GM12878 (cell line): ENCODE data around the gene KMT2B. TPM values are rescaled to one million over a fixed set of nuclear protein-coding genes. Genes with fewer than 3 reads are reported as not detected.

Experiments
- ATAC-seq: fragments of 200-7000 bp; cut with Tn5 transposase; 3 replicates; pipeline ENCODE4 v1.9.1; 2020; ENCODE audit warnings: mild to moderate bottlenecking, moderate library complexity
- BruUV-seq: library from RNA; stranded (reverse); fragments of 400-500 nt; replicated peaks from 2 replicates; lab custom pipeline; 2021; lab: Mats Ljungman, UMichigan
- CTCF ChIA-PET: fragments of 300-600 bp; sonication (Branson Sonifier 250); formaldehyde crosslinking; extraction: SDS; loops from one replicate; lab custom pipeline; 2021; ENCODE audit warnings: inconsistent platforms; lab: Yijun Ruan, JAX
- POLR2A ChIA-PET: fragments of 350-600 bp; formaldehyde crosslinking; extraction: SDS; loops from one replicate; lab custom pipeline; 2021; ENCODE audit warnings: inconsistent platforms; lab: Charles Lee
- RAD21 ChIA-PET: fragments of 300-600 bp; sonication (Branson Sonifier 250); formaldehyde crosslinking; loops from one replicate; lab custom pipeline; 2023; ENCODE audit warnings: antibody characterized with exemption; ENCODE audit not compliant: unreplicated experiment; lab: Charles Lee
- SMC1A ChIA-PET: fragments of 300-600 bp; sonication (Branson Sonifier 250); formaldehyde crosslinking; loops from one replicate; lab custom pipeline; 2023; ENCODE audit not compliant: unreplicated experiment, uncharacterized antibody; lab: Charles Lee
- DNase-seq: peaks from one replicate; pipeline ENCODE4 v3.0.0-alpha.2; 2011; ENCODE audit warnings: low read depth, low spot score
- FAIRE-seq: peaks from 3 replicates; lab custom pipeline; 2011; peaks lifted over from hg19 to GRCh38; lab: Jason Lieb, UNC
- H2AFZ ChIP-seq: 2 replicates; pipeline ENCODE4 v1.6.0; 2011; ENCODE audit warnings: low read depth, low read length, control low read depth; ENCODE audit not compliant: control insufficient read depth
- H3K27ac ChIP-seq: 2 replicates; pipeline ENCODE4 v1.5.1; 2011; ENCODE audit warnings: control low read depth; ENCODE audit not compliant: control insufficient read depth, insufficient read depth
- H3K27me3 ChIP-seq, 2 experiments: replicated peaks in 1 of 2; 2 replicates each; pipeline versions ENCODE4 v1.6.0 to v1.6.1; 2011; ENCODE audit warnings: low read length in 1 of 2; ENCODE audit not compliant: control insufficient read depth in 2 of 2, insufficient read depth in 2 of 2
- H3K36me3 ChIP-seq, 2 experiments: 2 replicates each; pipeline ENCODE4 v1.5.1; 2011; ENCODE audit warnings: low read length in 1 of 2; ENCODE audit not compliant: control insufficient read depth in 2 of 2, insufficient read depth in 2 of 2
- H3K4me1 ChIP-seq: 2 replicates; pipeline ENCODE4 v1.6.1; 2011; ENCODE audit warnings: mild to moderate bottlenecking, low read length, moderate library complexity, mixed read lengths; ENCODE audit not compliant: control insufficient read depth, insufficient read depth
- H3K4me2 ChIP-seq: 2 replicates; pipeline ENCODE4 v1.6.0; 2011; ENCODE audit warnings: control low read depth; ENCODE audit not compliant: control insufficient read depth, insufficient read depth
- H3K4me3 ChIP-seq: fragments of 200-600 bp; sonication (generic); 2 replicates; pipeline ENCODE4 v1.5.1; 2016
- H3K79me2 ChIP-seq: 2 replicates; pipeline ENCODE4 v1.6.0; 2011; ENCODE audit warnings: low read length; ENCODE audit not compliant: control insufficient read depth, insufficient read depth
- H3K9ac ChIP-seq: 2 replicates; pipeline ENCODE4 v1.8.0; 2011; ENCODE audit warnings: low read length, control low read depth, mixed read lengths; ENCODE audit not compliant: control insufficient read depth, insufficient read depth
- H3K9me3 ChIP-seq: replicated peaks from 3 replicates; pipeline ENCODE4 v1.5.1; 2011; ENCODE audit warnings: mild to moderate bottlenecking, low read length; ENCODE audit not compliant: control insufficient read depth, insufficient read depth
- H4K20me1 ChIP-seq: 2 replicates; pipeline ENCODE4 v1.6.0; 2011; ENCODE audit not compliant: control insufficient read depth, insufficient read depth
- BCL3 ChIP-seq: IDR thresholded peaks from 2 replicates; pipeline ENCODE4 v1.6.1; 2011; ENCODE audit warnings: borderline replicate concordance, low read depth, mild to moderate bottlenecking, moderate library complexity, low read length; ENCODE audit not compliant: insufficient read depth, poor library complexity, severe bottlenecking
- CREM ChIP-seq: IDR thresholded peaks from 2 replicates; pipeline ENCODE4 v1.6.1; 2014; ENCODE audit warnings: antibody characterized with exemption, low read depth
- ETV6 ChIP-seq, 2 experiments: fragments of 450-650 bp in 1 of 2; IDR thresholded peaks in 1 of 2; conservative IDR thresholded peaks in 1 of 2; 2 replicates each; pipeline ENCODE4 v1.6.1; 2014; ENCODE audit warnings: antibody characterized with exemption in 1 of 2, borderline replicate concordance in 1 of 2, low read depth in 1 of 2, mild to moderate bottlenecking in 1 of 2, moderate library complexity in 1 of 2
- FOXM1 ChIP-seq: IDR thresholded peaks from 2 replicates; pipeline ENCODE4 v1.6.1; 2012; ENCODE audit warnings: low read depth, mild to moderate bottlenecking, inconsistent platforms, low read length, moderate library complexity
- GABPA ChIP-seq: IDR thresholded peaks from 2 replicates; pipeline ENCODE4 v1.6.1; 2014; ENCODE audit warnings: antibody characterized with exemption, low read depth, mild to moderate bottlenecking, inconsistent platforms
- JUNB ChIP-seq: IDR thresholded peaks from 2 replicates; pipeline ENCODE4 v1.6.1; 2016; ENCODE audit warnings: antibody characterized with exemption, mild to moderate bottlenecking
- NBN ChIP-seq: fragments of 450-650 bp; IDR thresholded peaks from 2 replicates; pipeline ENCODE4 v1.6.1; 2016
- POLR2A ChIP-seq: IDR thresholded peaks from 2 replicates; pipeline ENCODE4 v1.6.1; 2011; ENCODE audit warnings: low read depth, mild to moderate bottlenecking, low read length
- RB1 ChIP-seq: fragments of 450-650 bp; formaldehyde crosslinking; IDR thresholded peaks from 2 replicates; pipeline ENCODE4 v1.6.1; 2017; ENCODE audit warnings: mild to moderate bottlenecking, borderline replicate concordance
- RFX5 ChIP-seq: IDR thresholded peaks from 2 replicates; pipeline ENCODE4 v1.6.1; 2011; ENCODE audit warnings: low read depth, low read length, improper control_type of control experiment
- SIN3A ChIP-seq: IDR thresholded peaks from 2 replicates; pipeline ENCODE4 v1.6.1; 2012; ENCODE audit warnings: low read depth, low read length, improper control_type of control experiment
- ZNF207 ChIP-seq: fragments of 450-650 bp; IDR thresholded peaks from 2 replicates; pipeline ENCODE4 v1.6.1; 2014; ENCODE audit warnings: antibody characterized with exemption, mild to moderate bottlenecking, borderline replicate concordance
- ZNF24 ChIP-seq: fragments of 450-650 bp; IDR thresholded peaks from 2 replicates; pipeline ENCODE4 v1.6.1; 2017; ENCODE audit warnings: antibody characterized with exemption, mild to moderate bottlenecking
- ZNF384 ChIP-seq: IDR thresholded peaks from 2 replicates; pipeline ENCODE4 v1.6.1; 2012; ENCODE audit warnings: low read depth, mild to moderate bottlenecking, low read length, improper control_type of control experiment, borderline replicate concordance
- ZNF622 ChIP-seq: fragments of 450-650 bp; IDR thresholded peaks from 2 replicates; pipeline ENCODE4 v1.6.1; 2017; ENCODE audit warnings: mild to moderate bottlenecking, inconsistent platforms
- WGBS: methylation state at CpG from one replicate; pipeline ENCODE4 v1.1.6; 2016; ENCODE audit warnings: low lambda C conversion rate; ENCODE audit not compliant: insufficient replicate concordance, insufficient coverage; ENCODE audit errors: missing lambda C conversion rate; 5-methylcytosine and 5-hydroxymethylcytosine counted together
- in situ Hi-C: fragments of 300-500 bp; cut with MboI; formaldehyde crosslinking; loops from 9 replicates; pipeline ENCODE4 v1.14.3; 2018; ENCODE audit warnings: mixed read lengths
- intact Hi-C: fragments of 100-400 bp; cut with micrococcal nuclease; formaldehyde crosslinking; loops from one replicate; pipeline ENCODE4 v1.14.2; 2022; ENCODE audit not compliant: unreplicated experiment
- polyA plus RNA-seq, 11 experiments: library from polyadenylated mRNA; depleted of rRNA in 4 of 11; unstranded in 6 of 11; stranded (reverse) in 5 of 11; fragments of >200 nt; fragmentation: Nextera tagmentation in 4 of 11; fragmentation: Illumina TruSeq in 1 of 11; extraction: Ambion mirVana in 4 of 11; extraction: Trizol in 1 of 11; gene quantifications; 1 replicate in 1 of 11; 2 replicates in 10 of 11; pipeline versions ENCODE4 v1.2.1 to v1.2.3, GENCODE V29; 2011 to 2016; ENCODE audit warnings: inconsistent platforms in 2 of 11, missing spikeins in 2 of 11, low read depth in 1 of 11
- total RNA-seq, 4 experiments: library from RNA; depleted of rRNA in 3 of 4; stranded (reverse); fragments of >200 nt in 3 of 4; fragmentation: Illumina TruSeq in 1 of 4; extraction: Trizol in 1 of 4; gene quantifications; 2 replicates each; pipeline versions ENCODE4 v1.2.1 to v1.2.3, GENCODE V29; 2013 to 2021
- TF ChIP-seq, protein P1 (sequence below): IDR thresholded peaks from 2 replicates; pipeline ENCODE4 v1.6.1; 2012; ENCODE audit warnings: low read depth, low read length, improper control_type of control experiment
- TF ChIP-seq, protein P2 (sequence below): fragments of 450-650 bp; IDR thresholded peaks from 2 replicates; pipeline ENCODE4 v1.6.1; 2016; ENCODE audit warnings: mild to moderate bottlenecking, moderate library complexity, borderline replicate concordance

Gene KMT2B
- total and polyA plus RNA-seq, 10 of the 15 experiments (the other 5 are each of a cell fraction or from before 2014, with no cell fraction given): 0.71 to 35.6 (median 6.0) TPM

DNA sequence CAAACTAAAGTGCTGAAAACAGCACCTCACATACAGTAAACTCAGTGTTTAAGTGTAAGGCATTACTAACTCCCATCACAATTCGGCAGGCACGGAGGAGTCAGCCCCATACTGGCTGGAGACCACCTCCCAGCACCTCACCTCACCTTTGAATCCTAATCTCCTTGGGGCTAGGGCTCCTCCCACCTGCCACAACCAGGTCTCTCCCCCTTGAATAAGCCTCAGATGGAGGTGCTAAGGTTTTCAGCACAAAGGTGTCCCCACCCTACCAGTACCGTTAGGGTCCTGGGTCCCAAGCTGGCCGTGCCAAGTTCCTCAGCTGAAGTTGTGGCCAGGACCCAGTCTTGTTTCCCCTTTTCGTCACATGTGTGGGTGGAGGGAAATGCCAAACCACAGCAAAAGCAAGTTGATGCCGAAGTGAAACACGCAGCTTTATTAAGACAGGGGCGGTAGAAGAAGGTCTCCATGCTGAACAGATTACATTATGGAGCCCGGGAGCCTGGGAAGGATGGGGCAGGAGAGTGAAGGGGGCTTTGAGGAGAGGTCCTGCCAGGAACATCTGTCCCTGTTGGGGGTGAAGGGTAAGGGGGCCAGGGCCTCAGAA lies 24.4 kb downstream of the KMT2B start, which contains the start of gene IGFLR1:
Gene IGFLR1 (minus strand): TSS at position 332 of the 604 bp plus-strand sequence. CDS start 1,272 bp downstream, outside the sequence.
- peak within 1 kb of the TSS; percentile 99 for H3K27ac ChIP-seq
- peaks cover 4 to 18% of the 10 kb centered on the region in 2 experiments; a peak in 2 of 4 replicates for H3K36me3 ChIP-seq
- peaks cover 32% of the 10 kb centered on the region for H3K4me1 ChIP-seq
- ChIA-PET CTCF (interaction anchor here (0.7 to 4.3 kb wide), 3 partner anchors 29 to 190 kb away, joined by 3 to 18 read pairs (median 3); no protein-coding TSS in a partner anchor), POLR2A (interaction anchor here (0.9 to 7.1 kb wide), 6 partner anchors 15 to 50 kb away, joined by 4 to 91 read pairs (median 8); partner anchors contain the start of gene KMT2B), SMC1A (interaction anchor here (0.6 to 1.6 kb wide), 4 partner anchors 29 to 311 kb away, joined by 3 to 9 read pairs (median 6); no protein-coding TSS in a partner anchor), RAD21 (interaction anchor here (1.1 to 1.7 kb wide), 7 partner anchors 24 to 189 kb away, joined by 3 to 9 read pairs (median 7); no protein-coding TSS in a partner anchor)
- peak; percentile 64 for DNase-seq
- intact Hi-C loops: no loop called here
- ATAC-seq: peak; percentile 29
- no peaks in the 10 kb centered on the region for H3K27me3 ChIP-seq
- H3K4me3 ChIP-seq: peak within 1 kb of the TSS; percentile 83
- H3K4me2 ChIP-seq: peak within 1 kb of the TSS; percentile 99
- BruUV-seq: no TSS peak
- peak; percentile 99 for FAIRE-seq
- H2AFZ ChIP-seq: peak within 1 kb of the TSS; percentile 54
- no peaks in the 10 kb centered on the region for H4K20me1 ChIP-seq
- H3K79me2 ChIP-seq: peaks cover 28% of the 10 kb centered on the region
- in situ Hi-C loops: no loop called here
- H3K9me3 ChIP-seq: no peaks in the 10 kb centered on the region
- WGBS: 3% methylated on average over 9 of the region's 9 CpGs
- H3K9ac ChIP-seq: peak within 1 kb of the TSS; percentile 88
- TF ChIP-seq ZNF622 (no peak), FOXM1 (peak; percentile 52; the same call in 1 of the 2 replicates), ZNF384 (no peak), BCL3 (peak; percentile 40), JUNB (no peak), RFX5 (no peak), ZNF207 (0 out of 2 replicates have a peak, but pooled peaks have one; percentile 18), ETV6 (conservative IDR thresholded peaks at IDR 0.05 in 1 of 2, IDR thresholded peaks at IDR 0.05 in 1 of 2; ENCODE audit: borderline replicate concordance in 1 of 2, low read depth in 1 of 2) (peak in 1 of 2 experiments; percentile 75; a peak in 2 of 4 replicates), GABPA (no peak), SIN3A (peak; percentile 78; the same call in 1 of the 2 replicates), RB1 (no peak), POLR2A (peak; percentile 90), ZNF24 (no peak), CREM (peak; percentile 95), NBN (peak; percentile 86; the same call in 1 of the 2 replicates)
- TF ChIP-seq, protein P1, sequence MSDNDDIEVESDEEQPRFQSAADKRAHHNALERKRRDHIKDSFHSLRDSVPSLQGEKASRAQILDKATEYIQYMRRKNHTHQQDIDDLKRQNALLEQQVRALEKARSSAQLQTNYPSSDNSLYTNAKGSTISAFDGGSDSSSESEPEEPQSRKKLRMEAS: peak; percentile 67; the same call in 1 of the 2 replicates
- TF ChIP-seq, protein P2, sequence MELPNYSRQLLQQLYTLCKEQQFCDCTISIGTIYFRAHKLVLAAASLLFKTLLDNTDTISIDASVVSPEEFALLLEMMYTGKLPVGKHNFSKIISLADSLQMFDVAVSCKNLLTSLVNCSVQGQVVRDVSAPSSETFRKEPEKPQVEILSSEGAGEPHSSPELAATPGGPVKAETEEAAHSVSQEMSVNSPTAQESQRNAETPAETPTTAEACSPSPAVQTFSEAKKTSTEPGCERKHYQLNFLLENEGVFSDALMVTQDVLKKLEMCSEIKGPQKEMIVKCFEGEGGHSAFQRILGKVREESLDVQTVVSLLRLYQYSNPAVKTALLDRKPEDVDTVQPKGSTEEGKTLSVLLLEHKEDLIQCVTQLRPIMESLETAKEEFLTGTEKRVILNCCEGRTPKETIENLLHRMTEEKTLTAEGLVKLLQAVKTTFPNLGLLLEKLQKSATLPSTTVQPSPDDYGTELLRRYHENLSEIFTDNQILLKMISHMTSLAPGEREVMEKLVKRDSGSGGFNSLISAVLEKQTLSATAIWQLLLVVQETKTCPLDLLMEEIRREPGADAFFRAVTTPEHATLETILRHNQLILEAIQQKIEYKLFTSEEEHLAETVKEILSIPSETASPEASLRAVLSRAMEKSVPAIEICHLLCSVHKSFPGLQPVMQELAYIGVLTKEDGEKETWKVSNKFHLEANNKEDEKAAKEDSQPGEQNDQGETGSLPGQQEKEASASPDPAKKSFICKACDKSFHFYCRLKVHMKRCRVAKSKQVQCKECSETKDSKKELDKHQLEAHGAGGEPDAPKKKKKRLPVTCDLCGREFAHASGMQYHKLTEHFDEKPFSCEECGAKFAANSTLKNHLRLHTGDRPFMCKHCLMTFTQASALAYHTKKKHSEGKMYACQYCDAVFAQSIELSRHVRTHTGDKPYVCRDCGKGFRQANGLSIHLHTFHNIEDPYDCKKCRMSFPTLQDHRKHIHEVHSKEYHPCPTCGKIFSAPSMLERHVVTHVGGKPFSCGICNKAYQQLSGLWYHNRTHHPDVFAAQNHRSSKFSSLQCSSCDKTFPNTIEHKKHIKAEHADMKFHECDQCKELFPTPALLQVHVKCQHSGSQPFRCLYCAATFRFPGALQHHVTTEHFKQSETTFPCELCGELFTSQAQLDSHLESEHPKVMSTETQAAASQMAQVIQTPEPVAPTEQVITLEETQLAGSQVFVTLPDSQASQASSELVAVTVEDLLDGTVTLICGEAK: peak; percentile 67; the same call in 1 of the 2 replicates
